ENCODE results near the gene MPST.

MPST gene

GRCh38 chr22:37001826-37002225 is 17.7 kb upstream of the MPST start:
- DNase-seq, result no peak

- DNase-seq, result no peak
Measured at GRCh38 chr22:37002633-37003032, 16.9 kb upstream of the MPST start.

DNA sequence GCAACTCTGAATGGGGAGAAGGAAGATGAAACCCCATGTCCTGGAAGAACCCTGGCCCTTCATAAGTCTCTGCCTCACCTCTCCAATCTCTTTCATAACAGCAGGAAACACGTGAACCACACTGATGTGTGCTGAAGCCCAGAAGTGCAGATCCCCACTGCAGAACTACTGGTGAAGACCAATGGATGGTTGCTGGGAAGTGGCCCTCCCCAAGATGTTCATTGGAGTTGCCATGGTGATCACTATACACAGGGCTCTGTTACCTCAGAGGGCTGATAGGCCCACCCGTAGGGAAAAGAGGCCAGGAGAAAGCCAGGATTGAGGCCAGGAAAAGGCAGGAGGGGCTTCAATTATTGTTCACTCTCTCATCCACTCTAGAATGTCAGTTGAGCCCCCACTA is 11.9 kb upstream of the MPST start:
- no peak for DNase-seq

DNA sequence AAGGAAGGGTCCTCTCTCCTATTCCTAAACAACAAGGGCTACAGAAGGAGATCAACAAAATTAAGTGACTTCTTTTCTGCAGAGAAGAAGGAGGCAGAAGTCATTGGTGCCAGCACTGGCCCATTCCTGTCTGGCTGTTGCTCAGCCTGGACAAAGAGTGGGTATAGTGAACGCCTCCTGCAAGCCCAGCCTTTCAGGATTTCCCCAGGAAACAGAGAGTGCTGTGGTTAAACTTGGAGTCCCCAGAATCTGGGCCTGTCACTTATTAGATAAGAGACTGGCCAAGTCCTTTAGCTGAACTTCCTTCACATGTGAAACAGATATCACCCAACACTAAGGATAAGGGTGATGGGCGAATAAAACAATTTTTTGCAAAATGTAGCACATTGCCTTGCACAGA is 11.2 kb upstream of the MPST start:
- no peak for DNase-seq

DNA sequence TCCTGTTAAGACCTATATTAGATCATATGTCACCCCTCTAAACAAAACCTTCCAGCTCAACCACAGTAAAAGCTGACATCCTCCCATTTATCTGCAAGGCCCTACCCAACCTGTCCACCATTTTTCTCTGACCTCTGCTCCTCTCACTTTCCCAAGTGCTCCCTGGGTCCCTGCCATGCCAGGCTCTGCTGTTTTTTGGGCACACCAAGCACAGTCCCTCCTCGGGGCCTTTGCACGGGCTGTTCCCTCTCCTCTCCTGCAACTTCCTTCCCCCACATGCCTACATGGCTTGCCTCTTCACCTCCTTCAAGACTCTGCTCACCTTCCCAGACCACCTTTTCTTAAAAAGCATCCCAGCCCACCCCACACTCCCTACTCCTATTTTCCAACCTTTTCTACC is 10.1 kb upstream of the MPST start:
- no peak for DNase-seq

DNA sequence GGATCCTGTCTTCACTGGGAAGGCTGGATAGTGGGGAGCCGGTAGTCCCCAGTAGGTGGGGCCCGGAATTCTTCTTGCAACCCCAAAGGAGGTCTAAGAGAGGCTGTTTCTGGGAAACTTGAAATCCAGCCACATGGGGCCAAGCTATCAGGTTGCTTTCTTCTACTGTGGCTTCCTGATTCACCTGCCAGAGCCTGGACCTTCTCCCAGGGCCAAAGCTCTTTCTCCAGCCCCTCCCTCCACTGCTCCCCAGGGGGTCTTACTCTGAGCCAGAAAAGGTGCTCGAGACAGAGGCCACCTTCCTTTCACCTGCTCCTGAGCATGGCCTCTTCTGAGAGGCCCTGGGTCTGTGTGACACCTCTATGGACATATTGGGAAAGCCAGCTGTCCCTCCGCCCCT is 9.4 kb upstream of the MPST start:
- DNase-seq, result no peak

GRCh38 chr22:37010976-37011375 is 8.6 kb upstream of the MPST start:
- DNase-seq, result no peak

DNA sequence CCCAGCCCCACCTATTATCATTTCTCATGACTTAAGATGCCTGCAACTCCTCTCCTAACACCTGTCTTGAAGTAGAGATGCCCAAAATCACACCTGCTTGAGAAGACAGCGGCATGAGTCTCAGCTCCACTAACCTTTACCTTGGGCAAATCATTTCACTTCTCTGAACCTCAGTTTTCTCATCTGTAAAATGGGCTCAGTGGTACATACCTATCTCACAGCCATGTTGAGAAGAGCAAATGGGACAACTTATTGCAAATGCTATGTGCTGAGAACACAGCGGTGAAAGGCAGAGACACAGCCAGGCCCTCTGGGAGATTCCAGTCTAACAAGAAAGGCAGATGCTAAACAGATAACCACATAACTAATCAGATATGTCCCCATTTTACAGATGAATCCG is 8.1 kb upstream of the MPST start:
- no peak for DNase-seq

DNA sequence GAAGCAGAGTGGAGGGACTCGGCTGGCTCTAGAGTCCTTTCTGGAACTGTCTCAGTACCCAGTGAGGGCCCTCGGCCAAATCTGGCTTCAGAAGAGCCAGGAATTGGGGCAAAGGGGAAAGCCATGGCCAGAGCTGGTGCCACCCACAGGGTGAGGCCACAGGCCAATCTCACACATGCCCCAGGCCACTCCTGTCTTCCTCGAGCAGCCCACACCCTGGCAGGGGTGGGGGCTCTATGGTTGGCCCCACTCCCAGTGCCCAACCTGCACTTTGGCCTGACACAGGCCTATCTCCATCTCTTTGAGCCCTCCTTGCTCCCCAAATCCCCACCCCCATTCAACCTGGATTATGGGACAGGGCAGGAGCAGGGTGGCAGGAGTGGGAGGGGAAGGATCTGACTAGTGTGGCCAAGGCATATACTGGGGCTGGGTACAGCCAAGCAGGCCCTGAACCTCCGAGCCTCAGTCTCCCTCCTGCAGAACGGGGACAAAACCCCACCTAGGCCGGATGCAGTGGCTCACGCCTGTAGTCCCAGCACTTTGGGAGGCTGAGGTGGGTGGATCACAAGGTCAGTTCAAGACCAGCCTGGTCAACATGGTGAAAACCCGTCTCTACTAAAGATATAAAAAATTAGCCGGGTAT is 7.2 kb upstream of the MPST start:
- no peak for DNase-seq

GRCh38 chr22:37012956-37013355 is 6.6 kb upstream of the MPST start:
- no peak for DNase-seq

DNA sequence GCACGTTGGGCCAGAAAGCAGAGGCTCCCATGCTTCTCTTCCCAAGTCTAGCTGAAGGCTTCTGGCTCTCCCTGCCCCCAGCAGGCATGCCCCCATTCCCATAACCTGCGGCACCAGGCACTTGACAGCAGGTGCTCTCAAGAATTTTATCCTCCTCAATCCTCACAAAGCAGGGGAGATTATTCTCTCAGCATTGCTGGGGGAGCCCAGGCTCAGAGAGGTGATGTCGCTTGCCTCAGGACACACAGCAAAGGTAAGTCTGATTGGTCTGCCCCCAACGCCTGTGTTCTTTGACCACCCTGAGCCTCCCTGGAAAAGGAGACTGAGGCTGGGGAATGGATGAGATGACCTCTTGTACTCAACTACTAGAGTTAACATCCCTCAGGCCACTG is 5.1 kb upstream of the MPST start:
- DNase-seq, result no peak

DNA sequence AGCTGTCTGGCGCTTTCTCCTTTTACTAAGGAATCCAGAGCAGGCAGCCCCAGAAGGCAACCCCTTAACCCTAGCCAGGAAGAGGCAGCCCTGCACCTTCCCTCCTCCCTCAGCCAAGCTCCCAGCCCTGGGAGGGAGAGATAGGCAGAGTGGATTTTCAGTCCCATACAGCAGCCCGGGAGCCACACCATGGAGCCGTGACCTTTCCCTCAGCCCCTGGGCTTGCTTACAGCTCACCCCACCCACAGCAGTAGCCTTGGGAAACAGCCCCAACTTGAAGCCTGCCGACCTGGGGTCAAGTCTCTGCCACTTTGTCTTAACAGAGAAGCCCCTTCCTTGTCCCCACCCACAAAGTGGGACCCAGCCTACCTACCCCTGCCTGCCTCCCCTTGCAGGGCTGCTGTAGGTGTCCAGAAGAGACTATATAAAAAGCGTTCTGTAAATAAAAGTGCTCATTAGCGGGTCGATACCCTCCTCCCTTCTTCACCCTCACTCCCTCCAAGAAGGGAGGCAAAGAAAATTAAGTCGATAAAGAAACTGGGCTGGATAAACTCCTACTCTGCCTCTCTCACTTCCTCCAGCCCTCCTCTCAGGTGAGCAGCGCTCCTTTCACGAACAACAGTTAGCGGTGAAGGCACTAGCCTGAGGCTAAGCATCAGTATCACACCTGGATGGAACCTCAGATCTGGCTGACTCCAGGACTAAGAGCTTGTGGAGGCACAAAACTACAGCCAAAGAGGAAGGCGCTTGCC is 4.5 kb upstream of the MPST start:
- DNase-seq, result no peak

- DNase-seq, result no peak
Measured at GRCh38 chr22:37015587-37015878, 4.0 kb upstream of the MPST start.

DNA sequence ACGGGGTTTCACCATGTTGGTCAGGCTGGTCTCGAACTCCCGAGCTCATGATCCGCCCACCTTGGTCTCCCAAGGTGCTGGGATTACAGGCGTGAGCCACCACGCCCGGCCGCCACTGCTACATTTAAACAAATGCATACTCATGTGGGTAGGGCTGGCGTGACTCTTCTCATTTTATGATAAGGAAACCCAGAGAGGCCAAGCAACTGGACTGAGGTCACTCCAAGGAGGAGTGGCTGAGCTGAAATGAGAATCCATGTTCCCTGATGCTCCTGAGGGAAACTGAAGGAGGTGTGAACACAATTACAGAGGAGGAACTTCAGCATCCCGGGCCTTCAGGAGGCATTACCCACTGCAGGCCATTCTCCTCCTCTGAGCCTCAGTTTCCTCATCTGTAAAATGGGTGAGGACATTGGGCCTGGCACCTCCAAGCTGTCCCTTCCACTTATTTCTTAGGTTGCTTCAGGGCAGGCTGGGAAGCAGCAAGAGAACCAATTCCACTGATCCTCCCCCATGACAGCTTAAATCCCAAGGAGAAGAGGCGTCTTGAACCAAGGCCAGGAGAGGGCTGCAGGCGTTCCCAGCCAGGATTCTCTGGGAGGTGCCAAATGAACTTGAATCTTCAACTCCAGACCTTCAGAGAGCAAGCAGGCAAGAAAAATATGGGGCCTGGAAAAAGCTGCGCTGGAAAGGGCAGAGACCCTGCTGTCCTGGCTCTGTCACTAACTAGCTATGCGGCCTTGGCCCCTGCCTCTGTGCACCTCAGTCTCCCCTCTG is 3.2 kb upstream of the MPST start:
- no peak for DNase-seq

GRCh38 chr22:37017356-37017755 is 2.2 kb upstream of the MPST start:
- no peak for DNase-seq

GRCh38 chr22:37018086-37018814 is 1.3 kb upstream of the MPST start:
- DNase-seq, result no peak

DNA sequence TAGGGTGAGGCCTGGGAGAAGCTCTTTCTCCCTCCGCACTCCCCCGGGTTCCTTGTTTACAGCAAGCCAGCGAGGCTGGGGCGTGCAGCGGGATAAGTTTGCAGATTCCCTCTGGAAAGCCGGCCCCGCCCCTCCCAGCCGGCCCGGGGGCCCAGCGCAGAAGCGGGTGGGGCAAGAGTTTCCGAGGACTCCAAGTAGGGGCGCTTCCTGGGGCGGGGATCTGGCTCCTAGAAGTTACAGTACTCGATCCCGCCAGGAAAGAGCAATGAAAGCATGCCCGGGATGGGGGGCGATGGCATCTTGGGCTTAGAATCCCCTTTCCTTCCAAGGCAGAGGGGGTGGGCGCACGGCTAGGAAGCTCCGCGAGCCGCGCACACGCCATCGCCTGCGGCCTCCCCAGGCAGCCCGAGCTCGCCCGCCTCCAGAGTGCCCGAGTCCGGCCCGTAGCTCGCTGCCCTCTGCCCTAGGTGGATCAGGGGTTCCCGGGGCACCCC is 680 bp upstream of the MPST start:
- DNase-seq, result no peak

DNA sequence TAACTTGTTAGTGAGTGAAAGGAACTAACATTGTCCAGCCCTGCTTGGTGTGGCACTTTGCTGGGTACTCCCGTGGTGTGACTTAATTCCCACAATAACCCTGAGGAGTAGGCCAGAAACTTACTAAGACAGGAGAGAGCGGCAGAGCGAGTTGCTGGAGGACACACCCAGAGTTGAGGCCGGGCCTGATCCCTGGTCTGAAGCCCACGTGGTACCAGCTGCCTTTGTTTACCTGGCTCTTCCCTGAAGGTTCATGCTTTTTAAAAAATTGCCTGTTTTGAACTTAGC is 594 bp downstream of the MPST start:
- no peak for DNase-seq

DNA sequence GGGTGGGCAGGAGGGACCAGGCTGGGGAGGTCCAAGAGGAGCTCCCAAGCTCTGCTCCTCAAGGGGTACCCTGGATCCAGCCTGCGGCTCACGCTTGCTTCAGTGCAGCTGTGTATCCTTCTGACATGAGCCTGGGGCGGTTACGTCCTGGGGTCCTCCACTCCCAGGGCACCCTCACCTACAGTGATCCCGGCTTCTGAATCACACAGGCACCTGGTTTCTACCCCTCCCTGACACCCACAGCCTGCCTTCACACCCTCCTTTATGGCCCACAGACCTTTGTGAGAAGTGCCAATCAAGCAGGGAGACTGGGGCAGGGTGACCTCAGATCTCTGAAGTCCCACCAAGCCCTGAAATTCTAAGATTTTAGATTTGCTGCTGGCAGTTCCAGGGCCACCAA is 1.5 kb downstream of the MPST start:
- no peak for DNase-seq

- peak; percentile 72 for DNase-seq
Measured at GRCh38 chr22:37021710-37022482, 2.4 kb downstream of the MPST start.

DNA sequence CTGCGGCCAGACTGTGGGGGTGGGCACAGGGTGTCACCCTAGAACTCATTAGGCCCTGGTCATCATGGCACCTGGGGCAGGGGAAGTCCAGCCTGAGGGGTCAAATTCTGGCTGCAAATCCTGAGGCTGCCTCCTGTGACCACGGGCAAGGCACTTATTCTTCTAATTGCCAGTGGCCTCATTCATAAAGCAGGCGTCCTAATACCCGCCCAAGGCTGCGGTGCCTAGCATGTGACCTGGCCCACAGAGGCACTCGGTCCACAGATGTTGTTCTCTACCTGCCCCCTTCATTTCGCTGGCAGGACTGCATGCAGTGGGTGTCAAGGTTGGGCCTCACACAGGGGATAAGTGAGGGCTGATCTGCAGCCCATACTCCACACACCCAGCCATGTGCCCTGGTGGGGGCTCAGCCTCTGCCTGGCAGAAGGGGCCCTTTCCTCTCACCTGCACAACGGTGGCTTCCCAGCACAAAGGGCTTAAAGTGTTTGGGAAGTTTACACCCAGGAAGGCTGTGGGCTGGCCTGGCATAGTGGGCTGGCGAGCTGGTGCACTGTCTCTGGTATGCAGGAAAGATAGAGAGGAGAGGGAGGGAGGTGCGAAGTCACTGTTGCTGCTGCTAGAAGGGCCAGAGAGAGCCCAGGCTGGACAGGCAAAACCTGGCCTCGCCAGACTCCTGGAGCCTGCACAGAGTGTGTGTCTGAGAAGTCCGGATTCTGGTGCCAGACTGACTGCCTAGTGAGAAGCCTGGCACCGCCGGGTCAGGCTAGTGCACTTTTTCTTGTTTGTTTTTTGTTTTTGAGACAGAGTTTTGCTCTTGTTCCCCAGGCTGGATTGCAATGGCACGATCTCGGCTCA is 3.2 kb downstream of the MPST start:
- no peak for DNase-seq

- DNase-seq, result no peak
Measured at GRCh38 chr22:37023743-37024338, 4.3 kb downstream of the MPST start.
